ENCODE data around the gene LRP6.

- TF ChIP-seq CTCF (conservative IDR thresholded peaks at IDR 0.05 in 1 of 2, IDR thresholded peaks at IDR 0.05 in 1 of 2; ENCODE audit: low read depth in 1 of 2, low read length in 2 of 2) (no peak), EZH2 (IDR thresholded peaks at IDR 0.05; ENCODE audit: low read length, missing control alignments) (no peak)
Measured at GRCh38 chr12:12236896-12237295, 29.9 kb downstream of the LRP6 start.
